Suprapubic skin (tissue), 4 donors: ENCODE results near the gene HSPE1. TPM values are rescaled to one million over a fixed set of nuclear protein-coding genes. Genes with fewer than 3 reads are reported as not detected.
"Not testable (repeated sequence)": the region's sequence is repeated elsewhere in the genome, so short reads cannot be mapped to it uniquely, and the experiment has no call there.

Experiments used
- DNase-seq, 2 donors: peaks; one replicate each; pipeline ENCODE4 v3.0.0-alpha.2; 2019; ENCODE audit warnings: low spot score in 2 of 2
- H3K27ac ChIP-seq: fragments of 200-600 bp; sonication (generic); one replicate; pipeline ENCODE4 v1.5.1; 2019
- H3K27me3 ChIP-seq: fragments of 200-600 bp; sonication (generic); one replicate; pipeline ENCODE4 v1.5.1; 2019
- H3K36me3 ChIP-seq: fragments of 200-600 bp; sonication (generic); one replicate; pipeline ENCODE4 v1.5.1; 2019
- H3K4me1 ChIP-seq: fragments of 200-600 bp; sonication (generic); one replicate; pipeline ENCODE4 v1.5.1; 2019
- H3K4me3 ChIP-seq: fragments of 200-600 bp; sonication (generic); one replicate; pipeline ENCODE4 v1.5.1; 2019; ENCODE audit warnings: mild to moderate bottlenecking
- H3K9me3 ChIP-seq: fragments of 200-600 bp; sonication (generic); one replicate; pipeline ENCODE4 v1.5.1; 2019
- EP300 ChIP-seq: sonication (generic); formaldehyde crosslinking; IDR thresholded peaks from one replicate; pipeline ENCODE4 v1.6.1; 2017; ENCODE audit warnings: antibody characterized with exemption
- POLR2A ChIP-seq, 2 donors: fragments of 450-650 bp; IDR thresholded peaks; one replicate each; pipeline ENCODE4 v1.6.1; 2017; ENCODE audit warnings: antibody characterized with exemption in 2 of 2, mild to moderate bottlenecking in 2 of 2, moderate library complexity in 2 of 2
- POLR2AphosphoS5 ChIP-seq, 3 donors: sonication (generic); formaldehyde crosslinking; IDR thresholded peaks; one replicate each; pipeline ENCODE4 v1.6.1; 2017; ENCODE audit warnings: antibody characterized with exemption in 3 of 3
- WGBS: methylation state at CpG from one replicate; pipeline ENCODE4 v1.1.5; 2018; 5-methylcytosine and 5-hydroxymethylcytosine counted together
- total RNA-seq, 4 donors: library from RNA; depleted of rRNA; stranded (reverse); fragments of >200 nt; gene quantifications; one replicate each; pipeline ENCODE4 v1.1.0, GENCODE V29; 2016
- TF ChIP-seq, protein P1 (sequence below), 2 donors: fragments of 200-600 bp in 1 of 2; fragments of 450-650 bp in 1 of 2; sonication (generic) in 1 of 2; IDR thresholded peaks; one replicate each; pipeline ENCODE4 v1.5.1; 2016 to 2019; ENCODE audit warnings: antibody characterized with exemption in 2 of 2, mild to moderate bottlenecking in 1 of 2, moderate library complexity in 1 of 2

The HSPE1 gene
- total RNA-seq, 4 donors from 2014 or later = 50.0 to 86.8 (median 75.9) TPM

- no peak for DNase-seq
- no peak overlapping the region for H3K4me3 ChIP-seq
- H3K36me3 ChIP-seq = peaks cover 79% of the 10 kb centered on the region
- H3K9me3 ChIP-seq = no peaks in the 10 kb centered on the region
- TF ChIP-seq POLR2A (IDR thresholded peaks at IDR 0.05) = no peak
- TF ChIP-seq, protein P1, sequence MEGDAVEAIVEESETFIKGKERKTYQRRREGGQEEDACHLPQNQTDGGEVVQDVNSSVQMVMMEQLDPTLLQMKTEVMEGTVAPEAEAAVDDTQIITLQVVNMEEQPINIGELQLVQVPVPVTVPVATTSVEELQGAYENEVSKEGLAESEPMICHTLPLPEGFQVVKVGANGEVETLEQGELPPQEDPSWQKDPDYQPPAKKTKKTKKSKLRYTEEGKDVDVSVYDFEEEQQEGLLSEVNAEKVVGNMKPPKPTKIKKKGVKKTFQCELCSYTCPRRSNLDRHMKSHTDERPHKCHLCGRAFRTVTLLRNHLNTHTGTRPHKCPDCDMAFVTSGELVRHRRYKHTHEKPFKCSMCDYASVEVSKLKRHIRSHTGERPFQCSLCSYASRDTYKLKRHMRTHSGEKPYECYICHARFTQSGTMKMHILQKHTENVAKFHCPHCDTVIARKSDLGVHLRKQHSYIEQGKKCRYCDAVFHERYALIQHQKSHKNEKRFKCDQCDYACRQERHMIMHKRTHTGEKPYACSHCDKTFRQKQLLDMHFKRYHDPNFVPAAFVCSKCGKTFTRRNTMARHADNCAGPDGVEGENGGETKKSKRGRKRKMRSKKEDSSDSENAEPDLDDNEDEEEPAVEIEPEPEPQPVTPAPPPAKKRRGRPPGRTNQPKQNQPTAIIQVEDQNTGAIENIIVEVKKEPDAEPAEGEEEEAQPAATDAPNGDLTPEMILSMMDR (IDR thresholded peaks at IDR 0.05) = no peak
- no peak for TF ChIP-seq EP300
- TF ChIP-seq POLR2AphosphoS5 (IDR thresholded peaks at IDR 0.05) = no peak
- H3K27ac ChIP-seq = no peak overlapping the region
- no peaks in the 10 kb centered on the region for H3K27me3 ChIP-seq
- H3K4me1 ChIP-seq = no peaks in the 10 kb centered on the region
- WGBS = 90% methylated on average over 5 of the region's 5 CpGs
Measured at GRCh38 chr2:197547163-197547900, 47.2 kb downstream of the HSPE1 start.

GRCh38 chr2:197548582-197548981, 48.4 kb downstream of the HSPE1 start:
- no peak for TF ChIP-seq POLR2AphosphoS5 (IDR thresholded peaks at IDR 0.05)
- no peak for TF ChIP-seq EP300
- TF ChIP-seq, protein P1 (IDR thresholded peaks at IDR 0.05) = no peak
- no peak for TF ChIP-seq POLR2A (IDR thresholded peaks at IDR 0.05)
- Histone ChIP-seq H3K27ac (no peak overlapping the region), H3K4me3 (no peak overlapping the region), H3K4me1 (no peaks in the 10 kb centered on the region), H3K36me3 (peaks cover 75% of the 10 kb centered on the region), H3K9me3 (no peaks in the 10 kb centered on the region), H3K27me3 (no peaks in the 10 kb centered on the region)
- no peak for DNase-seq
- 84% methylated on average over 5 of the region's 5 CpGs for WGBS

DNA sequence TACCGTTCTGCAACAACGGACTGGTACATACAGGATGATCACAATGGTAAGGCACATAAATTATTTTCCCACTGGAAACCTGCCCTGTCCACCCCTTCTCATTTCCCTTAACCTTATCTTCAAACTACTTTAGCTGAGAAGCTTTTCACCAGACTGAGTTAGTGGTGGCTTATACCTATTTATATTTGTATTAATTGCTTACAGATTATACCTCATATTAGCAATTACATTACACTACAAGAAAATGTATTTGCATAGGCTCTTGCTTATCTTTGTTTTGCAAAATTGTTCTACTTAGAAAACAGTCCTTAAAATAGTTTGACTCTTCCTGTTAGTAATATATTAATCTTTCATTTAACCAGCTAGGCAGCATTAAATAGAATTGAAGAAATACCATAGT, 51.1 kb downstream of the HSPE1 start:
- H3K27me3 ChIP-seq = not testable (repeated sequence)

More for the DNA sequence above, 51.1 kb downstream of the HSPE1 start:
- H3K4me3 ChIP-seq, H3K27ac ChIP-seq, H3K4me1 ChIP-seq, DNase-seq, H3K9me3 ChIP-seq: not testable (repeated sequence)
- WGBS = 87% methylated on average over 2 of the region's 2 CpGs
- H3K36me3 ChIP-seq = peaks cover 60% of the 10 kb centered on the region

Other genes starting within 250 kb of the HSPE1 start
- gene ANKRD44, start 189.6 kb upstream of the HSPE1 start, total RNA-seq = 10 to 100 TPM in 3 of 4 donors, 1 to 10 TPM in 1; 6.3 to 34.4 (median 17.8) TPM
- 100 to 1,000 TPM; 216 to 894 (median 222) TPM for gene SF3B1, start 65.4 kb upstream of the HSPE1 start, total RNA-seq
- gene COQ10B, start 46.8 kb upstream of the HSPE1 start, total RNA-seq = 10 to 100 TPM; 19.7 to 30.5 (median 25.2) TPM
- gene HSPD1, start 539 bp upstream of the HSPE1 start, total RNA-seq = 100 to 1,000 TPM in 3 of 4 donors, 10 to 100 TPM in 1; 86.9 to 148 (median 112) TPM
- gene MOB4, start 15.7 kb downstream of the HSPE1 start, total RNA-seq = 10 to 100 TPM; 17.8 to 30.4 (median 22.6) TPM
- 1 to 10 TPM; 1.4 to 5.8 (median 5.0) TPM for gene RFTN2, start 175.2 kb downstream of the HSPE1 start, total RNA-seq
- 10 to 100 TPM in 3 of 4 donors, 1 to 10 TPM in 1; 9.4 to 17.3 (median 12.5) TPM for gene MARS2, start 205.0 kb downstream of the HSPE1 start, total RNA-seq